Measurements from ENCODE around the gene GALNT12.

The GALNT12 gene

DNA sequence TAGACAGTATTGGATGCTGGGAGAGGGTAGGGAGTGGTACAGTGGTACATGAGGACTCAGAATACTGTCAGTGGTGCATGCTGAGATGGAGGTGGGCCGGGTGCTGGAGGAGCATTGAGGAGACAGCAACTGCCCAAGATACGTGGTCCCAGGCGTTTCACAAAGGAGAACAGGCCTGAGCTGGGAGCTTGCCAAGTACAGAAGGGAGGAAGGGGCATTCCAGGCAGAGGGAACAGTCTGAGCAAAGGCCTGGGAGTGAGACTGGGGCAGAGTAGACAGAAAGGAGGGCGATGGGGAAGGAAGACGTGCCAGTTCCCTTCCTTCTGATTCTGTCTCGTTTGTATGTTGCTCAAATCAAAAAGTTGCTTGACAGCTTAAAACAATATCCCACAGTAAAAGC, 15.2 kb downstream of the GALNT12 start:
- Histone ChIP-seq H3K27me3 (ENCODE audit: low read depth, low read length) (no peaks in the 10 kb centered on the region), H3K27ac (ENCODE audit: low read length) (no peak overlapping the region), H3K4me1 (ENCODE audit: low read length) (no peaks in the 10 kb centered on the region), H3K79me2 (ENCODE audit: low read length) (no peaks in the 10 kb centered on the region), H3K9ac (ENCODE audit: low read length) (no peak overlapping the region), H4K20me1 (ENCODE audit: insufficient read depth, low read length) (no peaks in the 10 kb centered on the region), H3K36me3 (replicated peaks; ENCODE audit: low read depth, low read length) (no peaks in the 10 kb centered on the region), H2AFZ (ENCODE audit: low read depth, low read length) (no peak overlapping the region), H3K4me2 (ENCODE audit: low read length) (no peak overlapping the region), H3K4me3 (ENCODE audit: low read length) (no peak overlapping the region), H3K9me3 (ENCODE audit: insufficient read depth, low read length) (no peaks in the 10 kb centered on the region)
- TF ChIP-seq, protein P1, sequence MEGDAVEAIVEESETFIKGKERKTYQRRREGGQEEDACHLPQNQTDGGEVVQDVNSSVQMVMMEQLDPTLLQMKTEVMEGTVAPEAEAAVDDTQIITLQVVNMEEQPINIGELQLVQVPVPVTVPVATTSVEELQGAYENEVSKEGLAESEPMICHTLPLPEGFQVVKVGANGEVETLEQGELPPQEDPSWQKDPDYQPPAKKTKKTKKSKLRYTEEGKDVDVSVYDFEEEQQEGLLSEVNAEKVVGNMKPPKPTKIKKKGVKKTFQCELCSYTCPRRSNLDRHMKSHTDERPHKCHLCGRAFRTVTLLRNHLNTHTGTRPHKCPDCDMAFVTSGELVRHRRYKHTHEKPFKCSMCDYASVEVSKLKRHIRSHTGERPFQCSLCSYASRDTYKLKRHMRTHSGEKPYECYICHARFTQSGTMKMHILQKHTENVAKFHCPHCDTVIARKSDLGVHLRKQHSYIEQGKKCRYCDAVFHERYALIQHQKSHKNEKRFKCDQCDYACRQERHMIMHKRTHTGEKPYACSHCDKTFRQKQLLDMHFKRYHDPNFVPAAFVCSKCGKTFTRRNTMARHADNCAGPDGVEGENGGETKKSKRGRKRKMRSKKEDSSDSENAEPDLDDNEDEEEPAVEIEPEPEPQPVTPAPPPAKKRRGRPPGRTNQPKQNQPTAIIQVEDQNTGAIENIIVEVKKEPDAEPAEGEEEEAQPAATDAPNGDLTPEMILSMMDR (IDR thresholded peaks at IDR 0.05; ENCODE audit: low read depth, low read length): no peak
- TF ChIP-seq EZH2phosphoT487 (IDR thresholded peaks at IDR 0.05; ENCODE audit: low read depth): no peak

GRCh38 chr9:98823666-98824334, 16.3 kb downstream of the GALNT12 start:
- Histone ChIP-seq H4K20me1 (ENCODE audit: insufficient read depth, low read length) (no peaks in the 10 kb centered on the region), H3K36me3 (replicated peaks; ENCODE audit: low read depth, low read length) (no peaks in the 10 kb centered on the region), H3K27ac (ENCODE audit: low read length) (no peak overlapping the region), H3K9ac (ENCODE audit: low read length) (no peak overlapping the region), H3K27me3 (ENCODE audit: low read depth, low read length) (no peaks in the 10 kb centered on the region), H3K4me1 (ENCODE audit: low read length) (no peaks in the 10 kb centered on the region), H2AFZ (ENCODE audit: low read depth, low read length) (no peak overlapping the region), H3K9me3 (ENCODE audit: insufficient read depth, low read length) (no peaks in the 10 kb centered on the region), H3K4me2 (ENCODE audit: low read length) (no peak overlapping the region), H3K4me3 (ENCODE audit: low read length) (no peak overlapping the region), H3K79me2 (ENCODE audit: low read length) (no peaks in the 10 kb centered on the region)
- TF ChIP-seq EZH2phosphoT487 (IDR thresholded peaks at IDR 0.05; ENCODE audit: low read depth): no peak
- TF ChIP-seq, protein P1 (IDR thresholded peaks at IDR 0.05; ENCODE audit: low read depth, low read length): no peak

DNA sequence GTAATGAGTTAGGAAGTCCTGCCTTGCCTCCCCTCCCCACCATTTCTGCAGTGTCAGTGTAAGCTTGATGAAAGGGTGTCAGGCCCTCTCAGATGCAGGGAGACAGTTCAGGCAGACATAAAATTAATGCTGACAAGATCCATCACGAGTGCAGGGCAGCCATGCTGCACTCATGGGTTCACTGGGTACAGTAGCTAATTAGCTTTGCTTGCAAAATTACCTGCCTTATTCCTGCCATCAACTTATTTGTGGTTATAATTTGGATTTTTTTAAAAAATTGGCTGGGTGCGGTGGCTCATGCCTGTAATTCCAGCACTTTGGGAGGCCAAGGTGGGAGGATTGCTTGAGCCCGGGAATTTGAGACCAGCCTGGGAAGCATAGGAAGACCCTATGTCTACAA, 17.9 kb downstream of the GALNT12 start:
- H3K4me3 ChIP-seq (ENCODE audit: low read length): no peak overlapping the region
- no peaks in the 10 kb centered on the region for H3K27me3 ChIP-seq (ENCODE audit: low read depth, low read length)
- TF ChIP-seq EZH2phosphoT487 (IDR thresholded peaks at IDR 0.05; ENCODE audit: low read depth): no peak
- TF ChIP-seq, protein P1 (IDR thresholded peaks at IDR 0.05; ENCODE audit: low read depth, low read length): no peak
- H4K20me1 ChIP-seq (ENCODE audit: insufficient read depth, low read length): no peaks in the 10 kb centered on the region
- no peaks in the 10 kb centered on the region for H3K36me3 ChIP-seq (replicated peaks; ENCODE audit: low read depth, low read length)
- H3K79me2 ChIP-seq (ENCODE audit: low read length): no peaks in the 10 kb centered on the region
- no peak overlapping the region for H2AFZ ChIP-seq (ENCODE audit: low read depth, low read length)
- no peaks in the 10 kb centered on the region for H3K4me1 ChIP-seq (ENCODE audit: low read length)
- H3K4me2 ChIP-seq (ENCODE audit: low read length): no peak overlapping the region
- no peak overlapping the region for H3K9ac ChIP-seq (ENCODE audit: low read length)
- no peaks in the 10 kb centered on the region for H3K9me3 ChIP-seq (ENCODE audit: insufficient read depth, low read length)
- H3K27ac ChIP-seq (ENCODE audit: low read length): no peak overlapping the region

DNA sequence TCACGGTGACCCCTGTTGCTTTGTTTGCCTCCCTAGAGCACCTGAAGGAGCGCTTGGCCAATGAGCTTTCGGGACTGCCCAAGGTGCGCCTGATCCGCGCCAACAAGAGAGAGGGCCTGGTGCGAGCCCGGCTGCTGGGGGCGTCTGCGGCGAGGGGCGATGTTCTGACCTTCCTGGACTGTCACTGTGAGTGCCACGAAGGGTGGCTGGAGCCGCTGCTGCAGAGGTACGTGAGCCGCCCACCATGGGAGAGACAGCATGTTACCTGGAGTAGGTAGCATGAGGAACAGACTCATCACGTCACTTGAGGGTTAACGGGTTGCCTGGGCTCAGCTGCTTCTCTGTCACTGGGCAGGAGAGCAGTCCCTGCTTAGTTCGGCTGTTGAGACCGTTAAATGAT, 19.2 kb downstream of the GALNT12 start:
- Histone ChIP-seq H3K9ac (ENCODE audit: low read length) (no peak overlapping the region), H3K4me3 (ENCODE audit: low read length) (no peak overlapping the region), H3K27me3 (ENCODE audit: low read depth, low read length) (no peaks in the 10 kb centered on the region), H3K9me3 (ENCODE audit: insufficient read depth, low read length) (no peaks in the 10 kb centered on the region), H3K4me2 (ENCODE audit: low read length) (no peak overlapping the region), H2AFZ (ENCODE audit: low read depth, low read length) (no peak overlapping the region), H3K36me3 (replicated peaks; ENCODE audit: low read depth, low read length) (no peaks in the 10 kb centered on the region), H4K20me1 (ENCODE audit: insufficient read depth, low read length) (no peaks in the 10 kb centered on the region), H3K79me2 (ENCODE audit: low read length) (no peaks in the 10 kb centered on the region), H3K27ac (ENCODE audit: low read length) (no peak overlapping the region), H3K4me1 (ENCODE audit: low read length) (no peaks in the 10 kb centered on the region)
- TF ChIP-seq, protein P1 (IDR thresholded peaks at IDR 0.05; ENCODE audit: low read depth, low read length): no peak
- no peak for TF ChIP-seq EZH2phosphoT487 (IDR thresholded peaks at IDR 0.05; ENCODE audit: low read depth)
